ENCODE data around the gene FBXO3. TPM values are rescaled to one million over a fixed set of nuclear protein-coding genes. Genes with fewer than 3 reads are reported as not detected.

FBXO3 gene
- polyA plus RNA-seq, 2 donors, result 17.1 to 22.9 TPM

GRCh38 chr11:33692541-33692940, 81.8 kb downstream of the FBXO3 start:
- H3K9me3 ChIP-seq (ENCODE audit: control insufficient read depth in 2 of 2, insufficient read depth in 1 of 2, low read depth in 1 of 2, low read length in 1 of 2), result no peaks in the 10 kb centered on the region
- H3K27ac ChIP-seq (ENCODE audit: low read depth in 2 of 2, low read length in 1 of 2), result peak overlapping the region; percentile 79 to 94
- no peaks in the 10 kb centered on the region for H3K27me3 ChIP-seq (ENCODE audit: control insufficient read depth in 1 of 2, insufficient read depth in 2 of 2, low read length in 2 of 2)
- 51 to 57% methylated on average over 5 of the region's 5 CpGs for WGBS, 2 donors
- H3K4me1 ChIP-seq (ENCODE audit: control insufficient read depth in 2 of 2, insufficient read depth in 2 of 2, low read length in 1 of 2), result peaks cover 0 to 27% of the 10 kb centered on the region in 2 donors
- no peaks in the 10 kb centered on the region for H3K36me3 ChIP-seq (ENCODE audit: control insufficient read depth in 2 of 2, insufficient read depth in 2 of 2, low read length in 1 of 2)
- no peak overlapping the region for H3K4me3 ChIP-seq (ENCODE audit: low read depth in 1 of 2, low read length in 2 of 2)

GRCh38 chr11:33692013-33692504, 82.3 kb downstream of the FBXO3 start:
- 17 to 28% methylated on average over 9 of the region's 9 CpGs for WGBS, 2 donors
- Histone ChIP-seq H3K4me3 (ENCODE audit: low read depth in 1 of 2, low read length in 2 of 2) (no peak overlapping the region), H3K4me1 (ENCODE audit: control insufficient read depth in 2 of 2, insufficient read depth in 2 of 2, low read length in 1 of 2) (peaks cover 0 to 27% of the 10 kb centered on the region in 2 donors), H3K36me3 (ENCODE audit: control insufficient read depth in 2 of 2, insufficient read depth in 2 of 2, low read length in 1 of 2) (no peaks in the 10 kb centered on the region), H3K27ac (ENCODE audit: low read depth in 2 of 2, low read length in 1 of 2) (peak overlapping the region; percentile 88 to 97), H3K27me3 (ENCODE audit: control insufficient read depth in 1 of 2, insufficient read depth in 2 of 2, low read length in 2 of 2) (no peaks in the 10 kb centered on the region), H3K9me3 (ENCODE audit: control insufficient read depth in 2 of 2, insufficient read depth in 1 of 2, low read depth in 1 of 2, low read length in 1 of 2) (no peaks in the 10 kb centered on the region)

- Histone ChIP-seq H3K4me3 (ENCODE audit: low read depth in 1 of 2, low read length in 2 of 2) (no peak overlapping the region), H3K36me3 (ENCODE audit: control insufficient read depth in 2 of 2, insufficient read depth in 2 of 2, low read length in 1 of 2) (no peaks in the 10 kb centered on the region), H3K9me3 (ENCODE audit: control insufficient read depth in 2 of 2, insufficient read depth in 1 of 2, low read depth in 1 of 2, low read length in 1 of 2) (no peaks in the 10 kb centered on the region), H3K27ac (ENCODE audit: low read depth in 2 of 2, low read length in 1 of 2) (peak overlapping the region; percentile 88 to 97), H3K4me1 (ENCODE audit: control insufficient read depth in 2 of 2, insufficient read depth in 2 of 2, low read length in 1 of 2) (peaks cover 0 to 27% of the 10 kb centered on the region in 2 donors), H3K27me3 (ENCODE audit: control insufficient read depth in 1 of 2, insufficient read depth in 2 of 2, low read length in 2 of 2) (no peaks in the 10 kb centered on the region)
- WGBS, 2 donors, result 57% methylated on average over 6 of the region's 6 CpGs
These were observed 83.1 kb downstream of the FBXO3 start for GRCh38 chr11:33691066-33691864.

Other genes with a start within 250 kb of the FBXO3 start
- gene C11orf91, start 73.7 kb downstream of the FBXO3 start, polyA plus RNA-seq, result under 1 TPM; 0.21 to 0.51 TPM
- gene CD59, start 38.1 kb downstream of the FBXO3 start, polyA plus RNA-seq, result 100 to 1,000 TPM; 328 to 334 TPM
- 10 to 100 TPM; 12.3 to 20.7 TPM for gene LMO2, start 117.6 kb upstream of the FBXO3 start, polyA plus RNA-seq

Measured in esophagus (tissue), 2 donors.